22Rv1 (cell line): ENCODE results near the gene BOD1L1.

Experiments used
- ZFX ChIP-seq: fragments of 450-650 bp; IDR thresholded peaks from 2 replicates; pipeline ENCODE4 v1.6.1; 2017; ENCODE audit warnings: antibody characterized with exemption, borderline replicate concordance
- TF ChIP-seq, protein P1 (sequence below): fragments of 450-650 bp; IDR thresholded peaks from 2 replicates; pipeline ENCODE4 v1.5.1; 2017; ENCODE audit warnings: mild to moderate bottlenecking

- TF ChIP-seq, protein P1, sequence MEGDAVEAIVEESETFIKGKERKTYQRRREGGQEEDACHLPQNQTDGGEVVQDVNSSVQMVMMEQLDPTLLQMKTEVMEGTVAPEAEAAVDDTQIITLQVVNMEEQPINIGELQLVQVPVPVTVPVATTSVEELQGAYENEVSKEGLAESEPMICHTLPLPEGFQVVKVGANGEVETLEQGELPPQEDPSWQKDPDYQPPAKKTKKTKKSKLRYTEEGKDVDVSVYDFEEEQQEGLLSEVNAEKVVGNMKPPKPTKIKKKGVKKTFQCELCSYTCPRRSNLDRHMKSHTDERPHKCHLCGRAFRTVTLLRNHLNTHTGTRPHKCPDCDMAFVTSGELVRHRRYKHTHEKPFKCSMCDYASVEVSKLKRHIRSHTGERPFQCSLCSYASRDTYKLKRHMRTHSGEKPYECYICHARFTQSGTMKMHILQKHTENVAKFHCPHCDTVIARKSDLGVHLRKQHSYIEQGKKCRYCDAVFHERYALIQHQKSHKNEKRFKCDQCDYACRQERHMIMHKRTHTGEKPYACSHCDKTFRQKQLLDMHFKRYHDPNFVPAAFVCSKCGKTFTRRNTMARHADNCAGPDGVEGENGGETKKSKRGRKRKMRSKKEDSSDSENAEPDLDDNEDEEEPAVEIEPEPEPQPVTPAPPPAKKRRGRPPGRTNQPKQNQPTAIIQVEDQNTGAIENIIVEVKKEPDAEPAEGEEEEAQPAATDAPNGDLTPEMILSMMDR, result no peak
- TF ChIP-seq ZFX, result no peak
Measured at GRCh38 chr4:13527981-13528820, 99.3 kb downstream of the BOD1L1 start.
